CD4-positive, alpha-beta T cell (primary cell): ENCODE data around the gene EML4. TPM values are rescaled to one million over a fixed set of nuclear protein-coding genes. Genes with fewer than 3 reads are reported as not detected.

Experiments used
- ATAC-seq: fragments of 200-7000 bp; cut with Tn5 transposase; one replicate; pipeline ENCODE4 v1.10.0; 2022; ENCODE audit warnings: mild to moderate bottlenecking; ENCODE audit not compliant: poor library complexity
- CTCF ChIA-PET: fragments of 350-600 bp; sonication (Branson Sonifier 250); formaldehyde crosslinking; loops from one replicate; lab custom pipeline; 2021; ENCODE audit warnings: antibody characterized with exemption, inconsistent platforms; lab: Charles Lee
- POLR2A ChIA-PET: fragments of 350-600 bp; sonication (Branson Sonifier 250); formaldehyde crosslinking; loops from one replicate; lab custom pipeline; 2021; ENCODE audit warnings: antibody characterized with exemption, inconsistent platforms; lab: Charles Lee
- DNase-seq, 14 experiments: peaks; one replicate each; pipeline ENCODE4 v3.0.0-alpha.2; 2013 to 2020; ENCODE audit warnings: mixed read lengths in 2 of 14
- H3K27ac ChIP-seq, 2 donors: one replicate each; pipeline versions ENCODE4 v1.5.1 to v1.7.0; 2013; ENCODE audit warnings: low read length in 2 of 2, low read depth in 1 of 2, mild to moderate bottlenecking in 1 of 2
- H3K27me3 ChIP-seq, 2 experiments: 1 replicate in 1 of 2; 2 replicates in 1 of 2; pipeline versions ENCODE4 v1.6.1 to v1.7.0; 2013; ENCODE audit warnings: low read length in 2 of 2, control low read depth in 1 of 2, mild to moderate bottlenecking in 1 of 2, moderate library complexity in 1 of 2; ENCODE audit not compliant: insufficient read depth in 2 of 2, control insufficient read depth in 1 of 2
- H3K36me3 ChIP-seq: one replicate; pipeline ENCODE4 v1.6.1; 2013; ENCODE audit warnings: low read length, control low read depth; ENCODE audit not compliant: insufficient read depth
- H3K4me1 ChIP-seq: one replicate; pipeline ENCODE4 v1.6.1; 2013; ENCODE audit warnings: low read length, control low read depth; ENCODE audit not compliant: insufficient read depth
- H3K4me3 ChIP-seq: one replicate; pipeline ENCODE4 v1.5.1; 2013; ENCODE audit warnings: mild to moderate bottlenecking, low read length, moderate library complexity
- H3K9me3 ChIP-seq, 2 experiments: 1 replicate in 1 of 2; 2 replicates in 1 of 2; pipeline versions ENCODE4 v1.6.1 to v1.7.0; 2013; ENCODE audit warnings: low read length in 2 of 2, mild to moderate bottlenecking in 2 of 2, control low read depth in 1 of 2, moderate library complexity in 1 of 2; ENCODE audit not compliant: control insufficient read depth in 1 of 2, insufficient read depth in 1 of 2
- H3K27ac Mint-ChIP-seq: one replicate; pipeline ENCODE4 v1.8.0; 2020; ENCODE audit warnings: mixed read lengths
- H3K27me3 Mint-ChIP-seq: one replicate; pipeline ENCODE4 v1.8.0; 2021; ENCODE audit warnings: mixed read lengths
- H3K36me3 Mint-ChIP-seq: one replicate; pipeline ENCODE4 v1.8.0; 2021; ENCODE audit warnings: low read depth, mixed read lengths
- H3K4me1 Mint-ChIP-seq: one replicate; pipeline ENCODE4 v1.8.0; 2021; ENCODE audit warnings: low read depth, mixed read lengths
- H3K4me3 Mint-ChIP-seq: one replicate; pipeline ENCODE4 v1.8.0; 2020; ENCODE audit warnings: mild to moderate bottlenecking, mixed read lengths
- H3K9me3 Mint-ChIP-seq: one replicate; pipeline ENCODE4 v1.8.0; 2020; ENCODE audit warnings: mixed read lengths
- CTCF ChIP-seq: fragments of 200-600 bp; IDR thresholded peaks from one replicate; pipeline ENCODE4 v1.8.0; 2022; ENCODE audit warnings: antibody characterized with exemption, mild to moderate bottlenecking
- intact Hi-C, 2 experiments: fragments of 100-400 bp; cut with DNase I in 1 of 2; cut with micrococcal nuclease in 1 of 2; formaldehyde crosslinking; loops; one replicate each; pipeline versions ENCODE4 v1.15.1 to v1.9.0; 2023 to 2025; cut with DNase I, micrococcal nuclease
- total RNA-seq, 174 experiments: library from RNA in 2 of 174; stranded (reverse) in 2 of 174; gene quantifications; one replicate each; pipeline ENCODE4 v1.2.3 and lab custom pipeline; 2021 to 2026

The EML4 gene
- total RNA-seq, 2 experiments from 2014 or later, result 219 to 228 TPM

DNA sequence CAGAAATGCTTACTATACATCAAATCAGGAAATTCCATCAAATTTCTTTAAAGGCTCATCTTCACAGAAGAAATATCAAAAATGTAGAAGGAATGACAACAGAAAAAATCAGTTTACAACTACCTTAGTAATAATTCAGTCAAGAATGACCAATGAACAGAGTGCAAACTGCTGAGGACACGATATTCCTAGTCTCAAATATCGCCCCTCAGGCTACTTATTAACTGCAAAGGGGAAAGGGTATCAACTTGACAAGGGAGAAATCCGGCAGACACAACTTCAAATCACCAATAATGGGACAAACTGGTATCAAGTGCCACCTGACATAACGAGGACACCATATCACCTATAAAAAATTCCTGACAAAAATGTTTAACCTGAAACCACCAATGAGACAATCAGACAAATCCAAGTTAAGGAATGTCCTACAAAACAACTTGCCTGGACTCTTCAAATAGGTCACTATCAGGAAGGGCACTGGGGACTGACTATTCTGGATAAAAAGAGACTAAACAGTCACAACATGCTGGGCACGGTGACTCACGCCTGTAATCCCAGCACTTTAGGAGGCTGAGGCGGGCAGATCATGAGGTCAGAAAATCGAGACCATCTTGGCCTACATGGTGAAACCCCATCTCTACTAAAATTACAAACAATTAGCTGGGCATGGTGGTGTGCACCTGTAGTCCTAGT, 179.1 kb downstream of the EML4 start:
- H3K4me1 ChIP-seq, result no peaks in the 10 kb centered on the region
- H3K4me3 ChIP-seq, result no peak overlapping the region
- Mint-ChIP-seq H3K27me3 (no peaks in the 10 kb centered on the region), H3K4me1 (peaks cover 39% of the 10 kb centered on the region), H3K27ac (no peak overlapping the region), H3K9me3 (no peaks in the 10 kb centered on the region), H3K4me3 (no peak overlapping the region), H3K36me3 (peaks cover 94% of the 10 kb centered on the region)
- ChIA-PET CTCF (no interaction called here), POLR2A (no interaction called here)
- TF ChIP-seq CTCF, result no peak
- DNase-seq, result no peak
- intact Hi-C loops, result no loop called here
- H3K9me3 ChIP-seq, result no peaks in the 10 kb centered on the region
- peaks cover 64% of the 10 kb centered on the region for H3K36me3 ChIP-seq
- no peaks in the 10 kb centered on the region for H3K27me3 ChIP-seq
- no peak overlapping the region for H3K27ac ChIP-seq
- no peak for ATAC-seq

DNA sequence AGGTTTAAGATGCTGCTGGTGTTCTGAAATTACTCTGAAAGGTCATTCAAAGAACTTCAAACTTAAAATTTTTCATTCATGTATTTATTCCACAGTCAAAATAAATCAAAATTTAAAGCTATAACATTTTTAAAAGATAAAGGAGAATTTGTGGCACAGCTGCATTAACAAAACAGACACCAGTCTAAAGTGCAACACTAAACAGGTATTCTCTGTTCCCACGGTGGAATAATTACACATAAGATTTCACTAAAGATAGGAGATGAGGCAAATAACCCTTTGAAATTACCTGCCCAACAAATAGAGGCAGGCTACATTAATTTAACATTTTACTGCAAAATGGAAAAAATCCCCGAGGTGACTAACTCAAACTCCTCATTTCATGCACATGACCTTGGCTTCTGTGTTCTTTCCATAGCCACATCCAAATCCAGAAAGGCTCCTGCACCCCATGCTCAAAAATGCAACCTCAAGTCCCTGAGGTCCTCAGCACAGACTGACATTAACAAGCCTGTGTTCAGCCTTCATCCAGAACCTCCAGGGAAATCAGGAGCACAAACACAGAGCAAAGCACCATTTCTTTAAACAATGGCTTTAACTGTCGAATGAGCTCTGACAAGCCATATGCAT, 181.4 kb downstream of the EML4 start:
- CTCF ChIA-PET, result no interaction called here
- Mint-ChIP-seq H3K27ac (no peak overlapping the region), H3K9me3 (no peaks in the 10 kb centered on the region), H3K4me3 (no peak overlapping the region), H3K36me3 (peaks cover 91% of the 10 kb centered on the region), H3K4me1 (peaks cover 55% of the 10 kb centered on the region), H3K27me3 (no peaks in the 10 kb centered on the region)
- H3K9me3 ChIP-seq, result no peaks in the 10 kb centered on the region
- no peak overlapping the region for H3K4me3 ChIP-seq
- DNase-seq (no peak), ATAC-seq (no peak)
- H3K27ac ChIP-seq, result no peak overlapping the region
- peaks cover 54% of the 10 kb centered on the region for H3K36me3 ChIP-seq
- POLR2A ChIA-PET, result interaction anchor here (0.9 to 1.1 kb wide), 2 partner anchors 8 to 9 kb away, joined by 3 read pairs; no protein-coding TSS in a partner anchor
- H3K4me1 ChIP-seq, result no peaks in the 10 kb centered on the region
- H3K27me3 ChIP-seq, result no peaks in the 10 kb centered on the region
- TF ChIP-seq CTCF, result no peak
- intact Hi-C loops, result no loop called here

DNA sequence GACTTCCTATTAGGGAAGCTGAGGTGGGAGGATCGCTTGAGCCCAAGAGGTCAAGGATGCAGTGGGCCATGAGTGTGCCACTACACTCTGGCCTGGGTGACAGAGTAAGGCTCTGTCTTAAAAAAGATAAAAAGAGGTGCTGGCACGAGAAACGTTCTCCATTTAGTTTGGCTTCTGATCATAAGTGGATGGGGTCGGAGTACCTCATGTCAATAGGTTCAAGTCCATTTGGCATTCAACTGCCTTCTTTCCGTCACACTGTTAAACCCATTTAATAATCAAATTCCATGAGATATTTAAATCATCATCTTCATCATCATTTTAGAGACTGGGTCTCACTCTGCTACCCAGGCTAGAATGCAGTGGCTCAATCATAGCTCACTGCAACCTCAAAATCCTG, 182.7 kb downstream of the EML4 start:
- DNase-seq (no peak), ATAC-seq (no peak)
- TF ChIP-seq CTCF, result no peak
- peaks cover 85% of the 10 kb centered on the region for H3K36me3 Mint-ChIP-seq
- no peaks in the 10 kb centered on the region for H3K27me3 Mint-ChIP-seq
- Histone ChIP-seq H3K27me3 (no peaks in the 10 kb centered on the region), H3K4me3 (no peak overlapping the region), H3K27ac (no peak overlapping the region), H3K9me3 (no peaks in the 10 kb centered on the region), H3K36me3 (peaks cover 45% of the 10 kb centered on the region), H3K4me1 (no peaks in the 10 kb centered on the region)
- H3K27ac Mint-ChIP-seq, result no peak overlapping the region
- POLR2A ChIA-PET, result interaction anchor here (1.1 kb wide), 1 partner anchor 8 kb away, joined by 3 read pairs; no protein-coding TSS in a partner anchor
- H3K9me3 Mint-ChIP-seq, result no peaks in the 10 kb centered on the region
- H3K4me1 Mint-ChIP-seq, result peaks cover 60% of the 10 kb centered on the region
- CTCF ChIA-PET, result no interaction called here
- intact Hi-C loops, result no loop called here
- H3K4me3 Mint-ChIP-seq, result no peak overlapping the region
